ENCODE data around the gene CDC20. TPM values are rescaled to one million over a fixed set of nuclear protein-coding genes. Genes with fewer than 3 reads are reported as not detected.

CDC20 gene
- total RNA-seq, 1 donor from 2014 or later: 164 TPM

DNA sequence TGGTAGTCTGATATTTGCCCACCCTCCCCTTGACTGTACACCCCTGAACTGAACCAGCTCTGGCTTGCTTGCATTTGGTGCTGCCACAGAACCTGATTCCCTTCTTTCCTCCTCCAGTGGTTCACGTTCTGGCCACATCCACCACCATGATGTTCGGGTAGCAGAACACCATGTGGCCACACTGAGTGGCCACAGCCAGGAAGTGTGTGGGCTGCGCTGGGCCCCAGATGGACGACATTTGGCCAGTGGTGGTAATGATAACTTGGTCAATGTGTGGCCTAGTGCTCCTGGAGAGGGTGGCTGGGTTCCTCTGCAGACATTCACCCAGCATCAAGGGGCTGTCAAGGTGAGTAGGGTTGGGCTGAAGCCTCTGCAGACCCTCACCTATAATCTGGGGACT, 1.8 kb downstream of the CDC20 start:
- peaks cover 38% of the 10 kb centered on the region for H3F3A ChIP-seq (ENCODE audit: low read depth)
- H3K27ac ChIP-seq: no peak overlapping the region
- peak overlapping the region; percentile 95 for H3K9ac ChIP-seq
- TF ChIP-seq EZH2 (IDR thresholded peaks at IDR 0.05): no peak
- TF ChIP-seq, protein P1, sequence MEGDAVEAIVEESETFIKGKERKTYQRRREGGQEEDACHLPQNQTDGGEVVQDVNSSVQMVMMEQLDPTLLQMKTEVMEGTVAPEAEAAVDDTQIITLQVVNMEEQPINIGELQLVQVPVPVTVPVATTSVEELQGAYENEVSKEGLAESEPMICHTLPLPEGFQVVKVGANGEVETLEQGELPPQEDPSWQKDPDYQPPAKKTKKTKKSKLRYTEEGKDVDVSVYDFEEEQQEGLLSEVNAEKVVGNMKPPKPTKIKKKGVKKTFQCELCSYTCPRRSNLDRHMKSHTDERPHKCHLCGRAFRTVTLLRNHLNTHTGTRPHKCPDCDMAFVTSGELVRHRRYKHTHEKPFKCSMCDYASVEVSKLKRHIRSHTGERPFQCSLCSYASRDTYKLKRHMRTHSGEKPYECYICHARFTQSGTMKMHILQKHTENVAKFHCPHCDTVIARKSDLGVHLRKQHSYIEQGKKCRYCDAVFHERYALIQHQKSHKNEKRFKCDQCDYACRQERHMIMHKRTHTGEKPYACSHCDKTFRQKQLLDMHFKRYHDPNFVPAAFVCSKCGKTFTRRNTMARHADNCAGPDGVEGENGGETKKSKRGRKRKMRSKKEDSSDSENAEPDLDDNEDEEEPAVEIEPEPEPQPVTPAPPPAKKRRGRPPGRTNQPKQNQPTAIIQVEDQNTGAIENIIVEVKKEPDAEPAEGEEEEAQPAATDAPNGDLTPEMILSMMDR (IDR thresholded peaks at IDR 0.05): no peak
- Mint-ChIP-seq H3K4me3 (peak overlapping the region; percentile 98), H3K9me3 (no peaks in the 10 kb centered on the region), H3K36me3 (peaks cover 38% of the 10 kb centered on the region), H3K4me1 (peaks cover 46% of the 10 kb centered on the region), H3K27me3 (ENCODE audit: insufficient read depth, low read depth) (peaks cover 7% of the 10 kb centered on the region), H3K27ac (peak overlapping the region; percentile 21)
- H3K4me1 ChIP-seq: peaks cover 18% of the 10 kb centered on the region
- H3K4me2 ChIP-seq: peak overlapping the region; percentile 96
- peaks cover 34% of the 10 kb centered on the region for H3K79me2 ChIP-seq (ENCODE audit: low read depth)
- H3K27me3 ChIP-seq: no peaks in the 10 kb centered on the region
- DNase-seq (ENCODE audit: low spot score): no peak
- H3K36me3 ChIP-seq: peaks cover 14% of the 10 kb centered on the region
- peaks cover 37% of the 10 kb centered on the region for H4K20me1 ChIP-seq (ENCODE audit: low read depth)
- no peak overlapping the region for H2AFZ ChIP-seq (replicated peaks)
- H3K9me3 ChIP-seq (ENCODE audit: low read depth): no peaks in the 10 kb centered on the region
- peak overlapping the region; percentile 70 for H3K4me3 ChIP-seq

DNA sequence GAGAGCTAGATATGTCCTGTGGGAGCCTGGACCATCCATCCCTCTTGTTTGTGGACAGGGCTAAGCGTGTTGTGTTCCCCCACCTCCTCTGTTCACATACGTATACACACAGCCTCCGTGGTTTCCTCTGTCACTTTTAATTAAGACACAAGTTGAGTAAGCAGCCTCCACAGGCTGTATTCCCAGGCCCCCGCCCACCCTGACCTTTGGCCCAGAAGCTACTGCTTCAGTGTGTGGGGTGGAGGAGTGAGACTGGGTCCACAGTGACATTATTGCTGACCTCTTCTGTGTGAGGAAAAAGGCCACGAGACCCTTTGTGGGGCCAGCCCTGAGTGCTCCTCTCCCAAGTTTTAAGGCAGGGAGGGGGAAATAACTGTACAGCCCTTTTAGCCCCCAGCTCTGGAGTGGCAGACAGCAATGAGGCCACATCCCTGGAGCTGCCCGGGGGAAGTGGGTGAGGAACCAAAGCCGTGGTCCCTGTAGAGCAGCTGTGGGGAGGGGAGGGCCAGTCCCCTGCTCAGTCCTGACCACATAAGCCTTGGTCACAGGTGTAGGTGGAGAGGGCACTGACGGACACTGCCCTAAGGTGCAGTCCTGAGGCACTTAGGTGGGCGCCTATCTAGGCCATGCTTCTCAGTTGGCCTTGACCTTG, 4.6 kb downstream of the CDC20 start:
- Histone ChIP-seq H3K4me3 (no peak overlapping the region), H3K27ac (no peak overlapping the region), H3K27me3 (no peaks in the 10 kb centered on the region), H3F3A (ENCODE audit: low read depth) (peaks cover 34% of the 10 kb centered on the region), H3K4me2 (no peak overlapping the region), H3K79me2 (ENCODE audit: low read depth) (peaks cover 39% of the 10 kb centered on the region), H3K36me3 (peaks cover 14% of the 10 kb centered on the region), H4K20me1 (ENCODE audit: low read depth) (peaks cover 43% of the 10 kb centered on the region), H3K9me3 (ENCODE audit: low read depth) (no peaks in the 10 kb centered on the region), H3K9ac (no peak overlapping the region), H2AFZ (replicated peaks) (no peak overlapping the region), H3K4me1 (peaks cover 34% of the 10 kb centered on the region)
- Mint-ChIP-seq H3K36me3 (peaks cover 43% of the 10 kb centered on the region), H3K27ac (no peak overlapping the region), H3K9me3 (no peaks in the 10 kb centered on the region), H3K4me3 (no peak overlapping the region), H3K27me3 (ENCODE audit: insufficient read depth, low read depth) (peaks cover 7% of the 10 kb centered on the region), H3K4me1 (peaks cover 43% of the 10 kb centered on the region)
- no peak for DNase-seq (ENCODE audit: low spot score)
- no peak for TF ChIP-seq EZH2phosphoT487 (IDR thresholded peaks at IDR 0.05)
- TF ChIP-seq, protein P1 (IDR thresholded peaks at IDR 0.05): no peak
- TF ChIP-seq EZH2 (IDR thresholded peaks at IDR 0.05): no peak

DNA sequence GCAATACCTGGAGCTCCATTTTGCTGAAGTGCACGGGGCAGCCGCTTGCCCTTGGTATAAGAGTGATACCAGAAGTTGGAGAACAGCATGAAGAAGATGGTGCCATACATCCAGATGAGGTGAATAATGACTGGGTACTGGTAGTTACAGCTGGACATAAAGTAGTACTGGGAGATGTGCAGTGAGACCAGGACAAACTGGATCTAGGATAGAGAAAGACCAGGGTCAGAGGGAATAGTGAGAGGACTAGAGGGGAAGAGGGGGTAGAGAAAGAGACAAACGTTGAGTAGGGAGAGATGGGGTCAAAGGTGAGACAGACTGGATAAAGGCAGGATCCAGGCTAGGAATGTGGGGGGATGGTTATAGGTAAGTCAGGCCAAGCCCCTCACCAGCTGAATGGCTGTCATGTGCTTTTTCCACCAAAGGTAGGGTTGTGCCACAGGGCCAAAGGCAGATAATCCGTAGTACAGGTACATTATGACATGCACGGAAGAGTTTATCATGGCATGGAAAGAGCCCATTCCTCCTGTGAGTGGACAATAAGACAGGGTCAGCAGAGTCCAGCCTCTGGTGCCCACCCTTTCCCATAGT, 5.2 kb downstream of the CDC20 start:
- TF ChIP-seq EZH2phosphoT487 (IDR thresholded peaks at IDR 0.05): no peak
- TF ChIP-seq EZH2 (IDR thresholded peaks at IDR 0.05): no peak
- TF ChIP-seq, protein P1 (IDR thresholded peaks at IDR 0.05): no peak
- peaks cover 14% of the 10 kb centered on the region for H3K36me3 ChIP-seq
- no peak overlapping the region for H3K4me3 Mint-ChIP-seq
- H3K27me3 Mint-ChIP-seq (ENCODE audit: insufficient read depth, low read depth): peaks cover 6% of the 10 kb centered on the region
- H3K27ac ChIP-seq: no peak overlapping the region
- peaks cover 37% of the 10 kb centered on the region for H3K79me2 ChIP-seq (ENCODE audit: low read depth)
- H3K9me3 Mint-ChIP-seq: no peaks in the 10 kb centered on the region
- no peak overlapping the region for H3K4me3 ChIP-seq
- peaks cover 49% of the 10 kb centered on the region for H3K4me1 Mint-ChIP-seq
- H3F3A ChIP-seq (ENCODE audit: low read depth): peaks cover 40% of the 10 kb centered on the region
- peaks cover 45% of the 10 kb centered on the region for H3K36me3 Mint-ChIP-seq
- H3K9me3 ChIP-seq (ENCODE audit: low read depth): no peaks in the 10 kb centered on the region
- DNase-seq (ENCODE audit: low spot score): no peak
- H3K27me3 ChIP-seq: no peaks in the 10 kb centered on the region
- H3K27ac Mint-ChIP-seq: no peak overlapping the region
- no peak overlapping the region for H3K4me2 ChIP-seq
- H4K20me1 ChIP-seq (ENCODE audit: low read depth): peaks cover 43% of the 10 kb centered on the region
- no peak overlapping the region for H2AFZ ChIP-seq (replicated peaks)
- H3K9ac ChIP-seq: no peak overlapping the region
- H3K4me1 ChIP-seq: peaks cover 40% of the 10 kb centered on the region
